Panc1 (cell line): ENCODE measurements around the gene PCDHGA6. TPM values are rescaled to one million over a fixed set of nuclear protein-coding genes. Genes with fewer than 3 reads are reported as not detected.

ENCODE experiments used
- ATAC-seq: fragments of 200-7000 bp; cut with Tn5 transposase; 2 replicates; pipeline ENCODE4 v1.9.1; 2020; ENCODE audit warnings: mild to moderate bottlenecking, moderate library complexity
- BruUV-seq: library from RNA; stranded (reverse); fragments of 400-500 nt; replicated peaks from 2 replicates; lab custom pipeline; 2021; lab: Mats Ljungman, UMichigan
- CTCF ChIA-PET: fragments of 300-600 bp; sonication (Branson Sonifier 250); formaldehyde crosslinking; loops from one replicate; lab custom pipeline; 2022; ENCODE audit warnings: antibody characterized with exemption; lab: Charles Lee
- POLR2A ChIA-PET: fragments of 300-600 bp; sonication (Branson Sonifier 250); formaldehyde crosslinking; loops from one replicate; lab custom pipeline; 2022; ENCODE audit warnings: antibody characterized with exemption; lab: Charles Lee
- DNase-seq: peaks from one replicate; pipeline ENCODE4 v3.0.0-alpha.2; 2010; ENCODE audit warnings: low read depth, low spot score
- H3K27ac ChIP-seq: 2 replicates; pipeline ENCODE4 v1.5.1; 2011; ENCODE audit warnings: mild to moderate bottlenecking, low read length, inconsistent platforms
- H3K27me3 ChIP-seq: fragments of 200-500 bp; sonication (Bioruptor generic); 2 replicates; pipeline ENCODE4 v1.6.0; 2014; ENCODE audit warnings: low read length, inconsistent platforms; ENCODE audit not compliant: control insufficient read depth, insufficient read depth
- H3K36me3 ChIP-seq: fragments of 200-500 bp; sonication (Bioruptor generic); 2 replicates; pipeline ENCODE4 v1.5.1; 2014; ENCODE audit warnings: inconsistent platforms, mild to moderate bottlenecking, low read length, moderate library complexity; ENCODE audit not compliant: control insufficient read depth, insufficient read depth
- H3K4me1 ChIP-seq: 2 replicates; pipeline ENCODE4 v1.5.1; 2011; ENCODE audit warnings: inconsistent platforms, mild to moderate bottlenecking, low read length, moderate library complexity; ENCODE audit not compliant: control insufficient read depth, insufficient read depth
- H3K4me3 ChIP-seq, 2 experiments: 2 replicates each; pipeline ENCODE4 v1.5.1; 2011 to 2012; ENCODE audit warnings: low read depth in 2 of 2, low read length in 2 of 2, mild to moderate bottlenecking in 2 of 2, inconsistent platforms in 1 of 2, moderate library complexity in 1 of 2
- H3K9me3 ChIP-seq: fragments of 200-500 bp; sonication (Bioruptor generic); 2 replicates; pipeline ENCODE4 v1.5.1; 2014; ENCODE audit warnings: low read depth, mild to moderate bottlenecking, inconsistent platforms, low read length, moderate library complexity; ENCODE audit not compliant: control insufficient read depth, insufficient read depth
- CTCF ChIP-seq: fragments of 450-650 bp; IDR thresholded peaks from 2 replicates; pipeline ENCODE4 v1.5.1; 2017; ENCODE audit warnings: mild to moderate bottlenecking
- POLR2AphosphoS5 ChIP-seq: IDR thresholded peaks from 2 replicates; pipeline ENCODE4 v1.6.1; 2012; ENCODE audit warnings: mild to moderate bottlenecking, low read depth, low read length, moderate library complexity
- REST ChIP-seq, 2 experiments: IDR thresholded peaks; 2 replicates each; pipeline ENCODE4 v1.6.1; 2011 to 2012; ENCODE audit warnings: low read depth in 2 of 2, control low read depth in 1 of 2, low read length in 1 of 2, mild to moderate bottlenecking in 1 of 2, moderate library complexity in 1 of 2; ENCODE audit not compliant: insufficient read depth in 1 of 2
- SIN3A ChIP-seq: IDR thresholded peaks from 2 replicates; pipeline ENCODE4 v1.6.1; 2012; ENCODE audit warnings: low read depth, mild to moderate bottlenecking, low read length, moderate library complexity, borderline replicate concordance; ENCODE audit not compliant: insufficient read depth
- TCF7L2 ChIP-seq: IDR thresholded peaks from 2 replicates; pipeline ENCODE4 v1.6.1; 2011; ENCODE audit warnings: mild to moderate bottlenecking, low read depth, low read length, inconsistent platforms
- in situ Hi-C: cut with HindIII; loops from 2 replicates; pipeline ENCODE4 v1.10.0; 2016; ENCODE audit warnings: low sequenced_read_pairs, low pct_unique_long_range_greater_than_20kb
- intact Hi-C: fragments of 100-400 bp; cut with micrococcal nuclease; formaldehyde crosslinking; loops from one replicate; pipeline ENCODE4 v1.10.0; 2022; ENCODE audit not compliant: unreplicated experiment
- total RNA-seq: library from RNA; stranded (reverse); gene quantifications from one replicate; pipeline ENCODE4 v1.2.1, GENCODE V29; 2021; ENCODE audit not compliant: unreplicated experiment

The PCDHGA6 gene
- total RNA-seq, 1 experiment from 2014 or later: 0.59 TPM

- no peak for ATAC-seq
- POLR2A ChIA-PET: no interaction called here
- Histone ChIP-seq H3K9me3 (no peaks in the 10 kb centered on the region), H3K27ac (no peak overlapping the region), H3K36me3 (no peaks in the 10 kb centered on the region), H3K4me1 (no peaks in the 10 kb centered on the region), H3K27me3 (no peaks in the 10 kb centered on the region), H3K4me3 (no peak overlapping the region)
- CTCF ChIA-PET: no interaction called here
- in situ Hi-C loops: no loop called here
- intact Hi-C loops: loop anchor here (5.0 to 10.0 kb wide), 2 partner anchors 45 to 187 kb away; partner anchors contain the start of genes PCDHB14 and PCDHGA5
- TF ChIP-seq TCF7L2: no peak
- TF ChIP-seq CTCF: no peak
- TF ChIP-seq REST (IDR thresholded peaks at IDR 0.05; ENCODE audit: insufficient read depth in 1 of 2, low read depth in 2 of 2, low read length in 1 of 2): no peak
- no peak for TF ChIP-seq POLR2AphosphoS5
- TF ChIP-seq SIN3A: no peak
- DNase-seq: no peak
- no TSS peak for BruUV-seq
Measured at GRCh38 chr5:141409598-141410306, 36.1 kb downstream of the PCDHGA6 start.

- no peak for ATAC-seq
- Histone ChIP-seq H3K4me3 (no peak overlapping the region), H3K36me3 (no peaks in the 10 kb centered on the region), H3K27me3 (no peaks in the 10 kb centered on the region), H3K4me1 (no peaks in the 10 kb centered on the region), H3K9me3 (no peaks in the 10 kb centered on the region), H3K27ac (no peak overlapping the region)
- no peak for DNase-seq
- no peak for TF ChIP-seq SIN3A
- TF ChIP-seq POLR2AphosphoS5: no peak
- no peak for TF ChIP-seq TCF7L2
- POLR2A ChIA-PET: no interaction called here
- intact Hi-C loops: loop anchor here (5.0 to 10.0 kb wide), 2 partner anchors 47 to 189 kb away; partner anchors contain the start of genes PCDHB14 and PCDHGA5
- CTCF ChIA-PET: no interaction called here
- BruUV-seq: no TSS peak
- in situ Hi-C loops: no loop called here
Measured at GRCh38 chr5:141411575-141411974, 37.9 kb downstream of the PCDHGA6 start.
